ENCODE results near the gene SLC25A22.

The SLC25A22 gene

DNA sequence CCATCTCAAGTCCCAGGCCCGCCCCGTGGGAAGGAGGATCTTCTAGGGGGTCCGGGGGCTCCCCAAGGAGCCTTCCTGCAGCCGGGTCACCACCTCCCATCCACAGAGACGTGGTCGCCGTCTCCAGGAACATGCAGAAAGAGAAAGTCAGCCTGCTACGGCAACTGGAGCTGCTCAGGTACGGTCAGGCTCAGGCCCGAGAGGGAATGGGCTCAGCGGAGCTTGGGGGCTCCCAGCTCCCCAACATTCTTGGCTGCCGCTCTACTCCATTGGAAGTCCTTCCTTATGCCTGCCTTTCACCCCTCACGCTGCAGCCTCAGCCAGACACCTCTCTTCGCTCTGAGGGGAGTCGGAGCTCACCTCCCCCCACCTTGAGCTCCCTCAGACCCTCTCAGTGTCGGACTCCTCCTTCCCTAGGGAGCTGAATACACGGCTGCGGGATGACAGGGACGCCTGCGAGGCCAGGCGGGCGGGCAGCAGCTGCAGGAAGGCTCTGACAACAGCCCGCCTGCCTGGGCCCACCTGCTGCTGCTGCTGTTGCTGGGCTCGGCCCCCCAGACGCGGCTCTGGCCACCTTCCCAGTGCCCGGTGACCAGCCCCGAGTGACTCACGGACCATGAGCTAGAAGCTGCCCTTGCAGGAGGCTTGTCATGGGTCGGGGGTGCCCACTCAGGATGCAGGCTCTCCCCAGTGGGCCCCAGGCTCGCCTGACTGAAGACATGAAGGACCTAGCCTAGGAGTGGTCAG lies 33.2 kb upstream of the SLC25A22 start:
- TF ChIP-seq JUND (IDR thresholded peaks at IDR 0.05; ENCODE audit: low read depth) = no peak
- no peak for DNase-seq (ENCODE audit: low read depth in 1 of 2, low spot score in 1 of 2)
- in situ Hi-C loops (cut with HindIII; ENCODE audit: low pct_unique_long_range_greater_than_20kb, low sequenced_read_pairs) = no loop called here

DNA sequence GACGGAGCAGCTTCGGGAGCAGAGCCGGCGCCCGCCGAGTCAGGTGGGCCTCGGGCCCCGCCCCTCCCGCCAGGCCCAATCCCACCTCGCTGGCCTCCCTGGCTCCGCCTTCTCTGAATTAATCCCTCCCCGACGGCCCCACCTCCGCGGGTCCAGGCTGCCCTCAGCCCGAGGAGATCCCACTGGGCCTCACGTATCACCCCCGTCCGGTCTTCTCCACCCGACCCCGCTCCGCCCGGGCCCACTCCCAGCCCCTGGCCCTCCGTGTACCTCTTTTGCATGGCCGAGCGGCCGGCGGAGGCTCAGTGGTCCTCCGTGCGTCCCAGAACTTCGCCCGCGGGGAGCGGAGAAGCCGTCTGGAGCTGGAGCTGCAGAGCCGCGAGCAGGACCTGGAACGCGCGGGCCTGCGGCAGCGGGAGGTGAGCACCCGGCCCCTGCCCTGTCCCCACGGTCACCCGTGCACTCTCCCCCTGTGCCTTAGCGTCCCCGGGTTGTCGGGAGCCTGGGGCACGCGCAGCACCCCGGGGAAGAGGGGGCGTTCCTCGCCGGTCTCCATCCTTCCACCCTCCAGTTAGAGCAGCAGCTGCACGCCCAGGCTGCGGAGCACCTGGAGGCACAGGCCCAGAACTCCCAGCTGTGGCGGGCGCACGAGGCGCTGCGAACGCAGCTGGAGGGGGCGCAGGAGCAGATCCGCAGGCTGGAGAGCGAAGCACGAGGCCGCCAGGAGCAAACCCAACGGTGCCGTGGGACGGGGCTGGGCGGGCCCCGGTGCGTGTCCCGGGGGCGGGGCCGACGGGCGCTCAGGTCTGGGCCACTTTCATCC lies 32.4 kb upstream of the SLC25A22 start:
- in situ Hi-C loops (cut with HindIII; ENCODE audit: low pct_unique_long_range_greater_than_20kb, low sequenced_read_pairs) = no loop called here
- TF ChIP-seq JUND (IDR thresholded peaks at IDR 0.05; ENCODE audit: low read depth) = no peak
- DNase-seq (ENCODE audit: low read depth in 1 of 2, low spot score in 1 of 2) = peak; percentile 68 to 87

DNA sequence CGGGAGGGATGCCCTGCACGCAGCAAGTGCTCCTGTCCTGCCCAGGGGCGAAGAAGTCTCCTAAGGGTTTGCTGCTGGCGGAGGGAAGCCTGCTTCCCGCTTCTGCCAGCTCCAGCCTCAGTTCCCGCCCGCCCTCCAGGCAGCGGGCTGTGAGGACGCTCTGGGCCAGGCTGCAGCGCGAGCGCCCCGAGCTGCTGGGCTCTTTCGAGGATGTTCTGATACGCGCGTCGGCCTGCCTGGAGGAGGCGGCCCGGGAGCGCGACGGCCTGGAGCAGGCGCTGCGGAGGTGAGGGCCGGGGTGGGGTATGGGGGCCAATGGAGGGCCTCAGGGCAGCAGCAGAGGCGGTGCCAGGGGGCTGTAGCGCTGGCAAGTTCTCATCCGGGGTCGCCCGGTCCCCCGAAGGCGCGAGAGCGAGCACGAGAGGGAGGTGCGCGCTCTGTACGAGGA lies 31.8 kb upstream of the SLC25A22 start:
- no peak for TF ChIP-seq JUND (IDR thresholded peaks at IDR 0.05; ENCODE audit: low read depth)
- in situ Hi-C loops (cut with HindIII; ENCODE audit: low pct_unique_long_range_greater_than_20kb, low sequenced_read_pairs) = no loop called here
- no peak for DNase-seq (ENCODE audit: low read depth in 1 of 2, low spot score in 1 of 2)

DNA sequence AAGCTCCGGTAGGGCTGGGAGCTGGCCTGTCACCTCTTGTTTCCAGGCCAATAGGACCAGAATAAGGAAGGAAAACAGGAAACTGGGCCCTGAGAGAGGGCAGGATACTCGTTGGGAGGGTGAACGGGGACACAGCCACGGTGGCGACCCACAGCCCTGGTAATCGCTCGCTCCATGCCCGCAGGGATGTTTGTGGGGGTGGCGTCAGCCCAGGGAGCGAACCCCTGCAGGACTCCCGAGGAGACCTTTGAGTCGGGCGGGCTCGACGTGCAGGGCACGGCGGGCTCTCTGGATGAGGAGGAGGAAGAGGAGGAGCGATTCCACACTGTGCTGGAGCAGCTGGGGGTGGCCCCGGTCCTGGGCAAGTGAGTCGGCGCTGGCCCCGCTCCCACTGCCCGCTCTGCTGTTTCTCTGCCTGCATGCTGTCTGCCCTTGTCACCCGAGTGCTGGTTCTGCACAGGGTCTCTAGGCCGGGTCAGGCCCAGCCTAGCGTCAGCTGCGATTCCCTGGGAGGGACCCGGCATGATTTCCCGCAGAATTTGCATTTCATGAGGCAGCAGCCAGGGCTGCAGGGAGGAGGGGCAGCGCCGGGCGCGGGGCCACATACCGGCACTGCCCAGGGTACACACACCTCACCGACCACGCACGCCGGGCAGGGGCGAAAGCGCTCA lies 31.2 kb upstream of the SLC25A22 start:
- no peak for TF ChIP-seq JUND (IDR thresholded peaks at IDR 0.05; ENCODE audit: low read depth)
- peak in 1 of 2 experiments; percentile 69 for DNase-seq (ENCODE audit: low read depth in 1 of 2, low spot score in 1 of 2)
- in situ Hi-C loops (cut with HindIII; ENCODE audit: low pct_unique_long_range_greater_than_20kb, low sequenced_read_pairs) = no loop called here

DNA sequence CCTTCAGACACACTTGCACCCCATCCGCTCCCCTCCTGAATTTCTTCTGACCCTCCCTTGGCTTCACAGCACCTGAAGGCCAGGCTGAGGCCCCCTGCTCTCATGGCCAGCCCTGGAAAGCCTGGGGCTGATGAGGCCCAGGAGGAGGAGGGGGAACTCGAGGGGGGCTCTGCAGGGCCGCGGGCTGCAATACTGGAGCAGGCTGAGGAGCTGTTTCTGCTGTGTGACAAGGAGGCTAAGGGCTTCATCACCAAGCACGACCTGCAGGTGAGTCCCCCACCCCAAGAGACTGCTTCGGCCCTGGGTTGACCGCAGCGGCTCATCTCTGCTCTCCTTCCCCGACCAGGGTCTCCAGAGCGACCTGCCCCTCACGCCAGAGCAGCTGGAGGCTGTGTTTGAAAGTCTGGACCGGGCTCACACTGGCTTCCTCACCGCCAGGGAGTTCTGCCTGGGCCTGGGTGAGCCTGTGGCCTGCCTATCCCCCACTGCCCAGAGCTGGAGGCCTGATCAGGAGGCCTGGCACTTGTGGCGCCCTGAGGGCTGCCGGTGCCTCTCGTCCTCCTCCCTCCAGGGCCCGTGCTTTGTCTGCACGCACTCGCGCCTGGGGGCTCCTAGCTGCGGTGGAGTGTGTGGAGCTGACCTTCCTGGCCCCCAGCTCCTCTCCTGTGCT lies 30.6 kb upstream of the SLC25A22 start:
- TF ChIP-seq JUND (IDR thresholded peaks at IDR 0.05; ENCODE audit: low read depth) = no peak
- DNase-seq (ENCODE audit: low read depth in 1 of 2, low spot score in 1 of 2) = no peak
- in situ Hi-C loops (cut with HindIII; ENCODE audit: low pct_unique_long_range_greater_than_20kb, low sequenced_read_pairs) = no loop called here

DNA sequence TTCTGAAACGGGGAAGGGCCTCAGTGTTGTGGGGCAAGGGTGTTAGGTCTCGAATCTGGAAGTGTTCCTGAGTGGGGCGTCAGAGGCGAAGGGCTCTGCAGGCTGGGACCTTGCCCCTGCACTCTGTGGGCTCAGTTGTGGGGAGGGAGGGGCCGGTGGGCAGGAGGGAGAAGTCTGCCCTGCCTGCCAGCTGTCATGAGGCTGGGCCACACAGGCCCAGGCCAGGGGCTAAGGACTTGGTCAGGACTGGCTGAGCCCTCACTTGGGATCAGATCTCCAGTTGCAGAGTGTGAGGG lies 29.8 kb upstream of the SLC25A22 start, which contains the start of gene CRACR2B:
CRACR2B (plus strand) TSS at position 23 of the 296 bp plus-strand sequence. CDS start 689 bp downstream, outside the sequence.
- TF ChIP-seq JUND (IDR thresholded peaks at IDR 0.05; ENCODE audit: low read depth) = no peak
- in situ Hi-C loops (cut with HindIII; ENCODE audit: low pct_unique_long_range_greater_than_20kb, low sequenced_read_pairs) = no loop called here
- DNase-seq (ENCODE audit: low read depth in 1 of 2, low spot score in 1 of 2) = no peak

DNA sequence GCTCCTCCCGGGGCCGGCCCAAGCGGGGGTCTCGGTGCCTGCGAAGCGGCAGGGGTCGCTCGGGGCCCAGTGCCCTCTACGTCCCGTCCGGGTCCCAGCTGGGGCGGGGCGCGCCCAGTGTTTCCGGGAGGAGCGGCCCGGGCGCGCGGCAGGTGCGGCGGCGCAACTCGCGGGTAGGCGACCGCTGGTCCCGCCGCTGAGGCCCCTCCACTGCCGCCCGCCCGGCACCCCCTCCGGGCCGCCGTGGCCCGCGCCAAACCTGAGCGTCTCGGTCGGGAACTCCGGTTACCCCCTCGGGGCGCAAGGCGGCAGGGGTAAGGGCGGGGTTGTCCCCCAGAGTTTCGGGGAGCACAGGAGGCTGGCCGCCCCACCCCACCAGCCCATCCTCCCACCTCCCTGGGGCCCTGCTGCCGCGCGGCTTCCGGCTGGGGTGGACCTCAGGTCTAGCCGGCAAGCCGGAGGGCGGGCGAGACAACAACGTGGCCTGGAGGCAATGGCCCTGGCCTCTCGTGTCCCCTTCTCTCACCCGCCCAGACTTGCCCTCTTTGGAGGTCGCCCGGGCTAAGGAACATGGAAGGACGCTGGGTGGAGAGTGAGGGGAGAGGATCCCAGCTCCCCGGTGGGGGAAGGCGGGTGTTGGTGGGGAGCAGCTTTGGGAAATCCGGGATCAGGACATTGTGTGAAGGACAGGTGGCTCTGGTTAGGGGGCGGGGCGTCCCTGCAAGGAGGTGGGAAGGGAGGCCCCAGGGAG lies 29.2 kb upstream of the SLC25A22 start:
- TF ChIP-seq JUND (IDR thresholded peaks at IDR 0.05; ENCODE audit: low read depth) = no peak
- in situ Hi-C loops (cut with HindIII; ENCODE audit: low pct_unique_long_range_greater_than_20kb, low sequenced_read_pairs) = no loop called here
- peak; percentile 17 to 79 for DNase-seq (ENCODE audit: low read depth in 1 of 2, low spot score in 1 of 2)

DNA sequence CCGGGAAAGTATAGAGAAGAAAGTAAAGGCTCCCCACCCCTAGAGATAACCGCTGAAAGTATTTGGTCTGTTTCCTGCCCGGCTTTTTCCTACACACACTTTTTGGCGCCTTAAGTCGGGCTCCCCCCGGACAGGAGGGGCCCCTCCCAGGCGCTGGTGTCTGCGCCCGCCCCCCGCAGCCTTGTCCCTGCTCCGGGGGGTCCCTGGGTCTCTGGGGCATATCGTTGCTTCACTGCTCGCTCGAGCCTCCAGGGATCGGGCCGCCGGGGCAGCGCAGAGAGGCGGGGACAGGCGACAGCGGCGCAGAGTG lies 28.7 kb upstream of the SLC25A22 start:
- no peak for DNase-seq (ENCODE audit: low read depth in 1 of 2, low spot score in 1 of 2)
- TF ChIP-seq JUND (IDR thresholded peaks at IDR 0.05; ENCODE audit: low read depth) = no peak
- in situ Hi-C loops (cut with HindIII; ENCODE audit: low pct_unique_long_range_greater_than_20kb, low sequenced_read_pairs) = no loop called here

DNA sequence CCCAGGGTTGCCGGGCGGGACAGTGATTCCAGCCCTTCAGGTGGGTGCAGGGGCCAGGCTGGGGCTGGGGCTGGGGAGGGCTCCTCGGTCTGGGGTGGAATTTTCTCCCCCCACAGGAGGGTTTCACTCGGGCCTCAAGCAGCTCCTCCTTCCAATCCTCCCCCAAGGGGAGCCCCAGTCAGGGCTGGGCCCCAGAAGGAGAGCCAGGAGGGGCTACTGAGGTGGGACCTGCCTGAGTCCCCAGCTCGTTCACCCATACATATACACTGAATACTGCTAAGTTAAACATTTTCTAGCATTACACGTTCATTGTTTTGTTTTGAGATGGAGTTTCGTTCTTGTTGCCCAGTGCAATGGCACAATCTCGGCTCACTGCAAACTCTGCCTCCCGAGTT lies 28.1 kb upstream of the SLC25A22 start:
- TF ChIP-seq JUND (IDR thresholded peaks at IDR 0.05; ENCODE audit: low read depth) = no peak
- DNase-seq (ENCODE audit: low read depth in 1 of 2, low spot score in 1 of 2) = no peak
- in situ Hi-C loops (cut with HindIII; ENCODE audit: low pct_unique_long_range_greater_than_20kb, low sequenced_read_pairs) = no loop called here

DNA sequence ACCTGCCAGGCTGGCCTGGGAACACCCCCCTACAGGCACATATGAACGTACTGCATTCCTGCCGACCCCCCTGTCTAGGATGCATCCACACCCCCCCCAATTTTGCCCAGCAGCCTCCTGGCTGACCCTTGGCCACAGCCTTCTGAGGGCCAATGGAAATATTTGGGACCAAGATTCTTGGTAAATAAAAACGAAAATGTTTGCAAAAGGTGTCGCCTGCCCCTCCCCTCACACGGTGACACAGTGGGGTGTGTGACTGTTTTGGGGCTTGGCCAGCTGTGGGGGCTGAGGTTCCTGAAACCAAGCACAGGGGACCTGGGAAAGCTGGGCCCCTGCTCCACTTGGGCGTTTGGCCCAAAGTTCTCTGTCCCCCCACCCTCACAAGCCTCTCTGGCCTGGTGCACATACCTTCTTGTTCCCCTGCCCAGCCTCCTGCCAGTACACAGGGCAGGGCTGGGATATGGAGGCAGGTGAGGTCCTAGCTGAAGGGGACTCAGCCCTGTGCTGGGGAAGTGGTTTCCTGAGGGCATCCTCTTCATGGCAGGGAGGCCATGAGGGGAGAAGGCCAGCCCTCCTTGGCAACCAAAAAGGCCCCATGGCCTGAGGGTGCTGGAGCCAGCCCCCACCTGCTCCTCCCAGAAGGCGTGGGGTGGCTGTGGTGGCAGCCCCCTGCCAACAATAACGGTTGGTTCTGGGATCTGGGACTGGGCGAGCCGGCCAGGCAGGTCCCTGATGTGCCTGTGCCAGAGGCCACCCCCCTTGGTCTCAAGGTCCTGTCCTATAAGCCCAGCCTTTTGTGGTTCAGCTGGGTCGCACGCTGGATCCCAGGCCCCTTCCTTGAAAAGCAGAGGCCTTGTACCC lies 27.5 kb upstream of the SLC25A22 start:
- peak in 1 of 2 experiments; percentile 80 for DNase-seq (ENCODE audit: low read depth in 1 of 2, low spot score in 1 of 2)
- no peak for TF ChIP-seq JUND (IDR thresholded peaks at IDR 0.05; ENCODE audit: low read depth)

DNA sequence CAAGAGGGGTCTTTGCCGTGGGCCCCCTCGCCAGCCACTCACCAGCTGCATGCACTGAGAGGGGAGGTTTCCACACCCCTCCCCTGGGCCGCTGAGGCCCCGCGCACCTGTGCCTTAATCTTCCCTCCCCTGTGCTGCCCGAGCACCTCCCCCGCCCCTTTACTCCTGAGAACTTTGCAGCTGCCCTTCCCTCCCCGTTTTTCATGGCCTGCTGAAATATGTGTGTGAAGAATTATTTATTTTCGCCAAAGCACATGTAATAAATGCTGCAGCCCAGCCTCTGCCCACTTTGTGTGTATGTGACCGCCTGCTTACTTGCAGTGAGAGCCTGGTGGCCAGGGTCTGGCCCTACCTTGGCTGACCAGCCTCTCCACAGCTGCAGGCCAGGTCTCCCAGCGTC lies 26.9 kb upstream of the SLC25A22 start:
- TF ChIP-seq JUND (IDR thresholded peaks at IDR 0.05; ENCODE audit: low read depth) = no peak
- in situ Hi-C loops (cut with HindIII; ENCODE audit: low pct_unique_long_range_greater_than_20kb, low sequenced_read_pairs) = no loop called here
- DNase-seq (ENCODE audit: low read depth in 1 of 2, low spot score in 1 of 2) = peak in 1 of 2 experiments; percentile 17

More for the DNA sequence above, 27.5 kb upstream of the SLC25A22 start:
- in situ Hi-C loops (cut with HindIII; ENCODE audit: low pct_unique_long_range_greater_than_20kb, low sequenced_read_pairs) = no loop called here
